Hypothalamus (tissue), 51 donors: Measurements from ENCODE around the gene SNPH.
"Not testable (repeated sequence)": the region's sequence is repeated elsewhere in the genome, so short reads cannot be mapped to it uniquely, and the experiment has no call there.

Experiments
- DNase-seq, 51 donors: peaks; one replicate each; lab custom pipeline; 2025; lab: John Stamatoyannopoulos, UW

SNPH gene, protein sequence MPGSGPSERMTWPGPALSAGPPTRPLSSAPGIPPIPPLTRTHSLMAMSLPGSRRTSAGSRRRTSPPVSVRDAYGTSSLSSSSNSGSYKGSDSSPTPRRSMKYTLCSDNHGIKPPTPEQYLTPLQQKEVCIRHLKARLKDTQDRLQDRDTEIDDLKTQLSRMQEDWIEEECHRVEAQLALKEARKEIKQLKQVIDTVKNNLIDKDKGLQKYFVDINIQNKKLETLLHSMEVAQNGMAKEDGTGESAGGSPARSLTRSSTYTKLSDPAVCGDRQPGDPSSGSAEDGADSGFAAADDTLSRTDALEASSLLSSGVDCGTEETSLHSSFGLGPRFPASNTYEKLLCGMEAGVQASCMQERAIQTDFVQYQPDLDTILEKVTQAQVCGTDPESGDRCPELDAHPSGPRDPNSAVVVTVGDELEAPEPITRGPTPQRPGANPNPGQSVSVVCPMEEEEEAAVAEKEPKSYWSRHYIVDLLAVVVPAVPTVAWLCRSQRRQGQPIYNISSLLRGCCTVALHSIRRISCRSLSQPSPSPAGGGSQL

DNA sequence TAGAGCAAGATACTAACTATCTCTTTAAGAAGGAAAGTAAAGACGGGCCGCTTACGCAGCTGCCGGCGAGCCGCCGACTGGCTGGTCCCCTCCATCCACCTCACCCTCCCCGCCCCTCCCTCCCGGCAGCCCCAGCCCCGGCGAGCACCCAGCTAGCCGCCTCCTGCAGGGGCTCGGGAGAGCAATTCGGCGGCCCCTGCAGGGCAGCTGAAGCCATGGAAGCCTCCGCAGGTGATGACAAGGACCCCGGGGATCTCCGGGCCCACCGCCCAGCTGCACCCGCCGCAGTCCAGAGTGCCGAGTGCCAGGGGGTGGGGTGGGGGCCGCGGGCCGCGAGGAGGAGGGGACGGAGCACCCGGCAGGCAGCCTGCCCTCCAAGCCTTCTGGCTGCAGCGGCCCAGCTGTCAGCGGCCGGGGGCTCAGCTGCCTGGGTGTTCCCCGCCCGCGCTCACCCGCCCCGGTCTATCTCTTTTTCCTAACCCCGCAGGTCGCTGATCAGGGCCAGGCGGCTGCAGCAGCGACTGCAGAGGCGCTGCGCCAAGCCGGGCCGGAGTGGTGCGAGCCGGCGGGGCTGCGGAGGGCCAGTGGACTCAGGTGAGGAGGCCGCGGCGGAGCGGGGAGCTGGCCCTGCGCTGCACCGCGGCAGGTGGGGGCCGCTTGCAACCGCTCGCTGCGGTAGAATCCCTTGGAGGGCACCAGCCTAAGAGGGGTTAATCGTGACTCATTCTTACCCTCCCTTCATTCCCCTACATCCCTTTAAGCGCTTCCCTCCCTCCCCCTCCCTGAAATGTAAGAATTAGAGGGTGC, at the start of gene SNPH:
TSS of gene SNPH (plus strand) at position 128 of the 807 bp plus-strand sequence. CDS start 29,946 bp downstream, outside the sequence.
- DNase-seq: peak in 38 of 51 donors; percentile 13 to 80 (median 61)

DNA sequence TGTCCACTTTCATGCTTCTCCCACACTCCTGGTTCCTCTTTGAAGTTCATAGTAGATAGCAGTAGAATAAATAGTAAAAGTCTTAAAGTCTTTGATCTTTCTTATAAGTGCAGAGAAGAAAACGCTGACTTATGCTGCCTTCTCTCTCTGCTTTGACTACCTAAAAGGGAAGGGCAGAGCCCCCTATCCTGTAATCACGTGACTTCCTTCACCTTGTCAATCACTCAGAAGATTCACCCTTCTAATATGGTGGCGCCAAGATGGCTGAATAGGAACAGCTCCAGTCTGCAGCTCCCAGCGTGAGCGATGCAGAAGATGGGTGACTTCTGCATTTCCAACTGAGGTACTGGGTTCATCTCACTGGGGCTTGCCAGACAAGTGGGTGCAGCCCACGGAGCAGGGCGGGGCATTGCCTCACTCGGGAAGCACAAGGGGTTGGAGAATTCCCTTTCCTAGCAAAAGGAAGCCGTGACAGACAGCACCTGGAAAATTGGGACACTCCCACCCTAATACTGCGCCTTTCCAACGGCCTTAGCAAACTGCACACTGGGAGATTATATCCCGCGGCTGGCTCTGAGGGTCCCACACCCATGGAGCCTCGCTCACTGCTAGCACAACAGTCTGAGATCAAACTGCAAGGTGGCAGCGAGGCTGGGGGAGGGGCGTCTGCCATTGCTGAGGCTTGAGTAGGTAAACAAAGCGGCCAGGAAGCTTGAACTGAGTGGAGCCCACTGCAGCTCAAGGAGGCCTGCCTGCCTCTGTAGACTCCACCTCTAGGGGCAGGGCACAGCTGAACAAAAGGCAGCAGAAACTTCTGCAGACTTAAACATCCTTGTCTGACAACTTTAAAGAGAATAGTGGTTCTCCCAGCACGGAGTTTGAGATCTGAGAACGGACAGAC, 49.3 kb upstream of the SNPH start:
- not testable (repeated sequence) for DNase-seq

DNA sequence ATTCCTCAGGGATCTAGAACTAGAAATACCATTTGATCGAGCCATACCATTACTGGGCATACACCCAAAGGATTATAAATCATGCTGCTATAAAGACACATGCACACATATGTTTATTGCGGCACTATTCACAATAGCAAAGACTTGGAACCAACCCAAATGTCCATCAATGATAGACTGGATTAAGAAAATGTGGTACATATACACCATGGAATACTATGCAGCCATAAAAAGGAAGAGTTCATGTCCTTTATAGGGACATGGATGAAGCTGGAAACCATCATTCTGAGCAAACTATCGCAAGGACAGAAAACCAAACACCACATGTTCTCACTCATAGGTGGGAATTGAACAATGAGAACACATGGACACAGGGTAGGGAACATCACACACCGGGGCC, 43.3 kb upstream of the SNPH start:
- not testable (repeated sequence) for DNase-seq

DNA sequence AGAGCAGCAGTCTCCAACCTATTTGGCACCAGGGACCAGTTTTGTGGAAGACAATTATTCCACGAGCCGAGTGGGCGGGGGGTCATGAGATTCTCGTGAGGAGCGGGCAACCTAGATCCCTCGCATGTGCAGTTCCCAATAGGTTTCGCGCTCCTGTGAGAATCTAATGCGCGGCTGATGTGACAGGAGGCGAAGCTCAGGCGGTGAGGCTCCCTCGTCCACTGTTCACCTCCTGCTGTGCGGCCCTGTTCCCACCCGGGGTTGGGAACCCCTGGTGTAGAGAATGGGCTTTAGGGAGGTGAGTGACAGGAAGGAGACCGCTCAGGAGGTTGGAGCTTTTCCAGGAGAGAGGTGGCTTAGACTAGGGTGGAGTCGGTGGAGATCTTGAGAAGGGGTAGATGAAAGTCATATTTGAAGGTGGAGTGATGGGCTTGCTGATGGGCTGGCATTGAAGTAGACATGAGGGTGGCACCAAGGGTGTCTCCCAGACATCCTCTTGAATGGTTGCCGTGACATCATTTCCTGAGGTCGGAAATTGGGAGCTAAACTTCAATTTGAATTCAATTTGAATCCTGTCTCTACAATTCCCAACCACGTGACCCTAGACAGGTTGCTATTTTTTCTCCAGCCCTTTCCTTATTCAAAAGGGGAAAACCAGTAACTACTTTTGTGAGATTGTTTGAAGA, 41.7 kb upstream of the SNPH start:
- no peak for DNase-seq

DNA sequence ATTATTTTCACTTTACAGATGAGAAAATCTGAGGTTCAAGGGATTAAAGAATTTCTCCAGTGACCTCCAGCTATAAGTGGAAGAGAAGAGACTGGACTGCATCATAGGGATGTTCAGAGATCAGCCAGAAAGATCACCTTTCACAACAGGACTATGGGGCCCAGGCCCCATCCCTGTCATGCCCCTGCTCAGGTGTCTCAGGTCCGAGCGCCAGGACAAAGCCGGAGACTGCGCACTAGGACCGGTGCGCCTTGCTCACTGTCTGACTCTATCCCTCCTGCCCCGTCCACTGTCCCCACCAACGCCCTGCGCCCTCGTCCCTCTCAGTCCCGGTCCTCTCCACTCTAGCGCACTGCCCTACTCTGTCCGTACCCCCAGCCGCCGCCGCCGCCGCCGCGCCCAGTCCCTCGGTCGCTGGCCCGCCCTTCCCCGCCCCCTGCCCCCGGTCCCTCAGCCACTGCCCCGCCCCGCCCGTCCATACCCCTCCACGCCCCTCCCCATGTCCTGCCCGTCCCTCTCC, 40.8 kb upstream of the SNPH start:
- no peak for DNase-seq

DNA sequence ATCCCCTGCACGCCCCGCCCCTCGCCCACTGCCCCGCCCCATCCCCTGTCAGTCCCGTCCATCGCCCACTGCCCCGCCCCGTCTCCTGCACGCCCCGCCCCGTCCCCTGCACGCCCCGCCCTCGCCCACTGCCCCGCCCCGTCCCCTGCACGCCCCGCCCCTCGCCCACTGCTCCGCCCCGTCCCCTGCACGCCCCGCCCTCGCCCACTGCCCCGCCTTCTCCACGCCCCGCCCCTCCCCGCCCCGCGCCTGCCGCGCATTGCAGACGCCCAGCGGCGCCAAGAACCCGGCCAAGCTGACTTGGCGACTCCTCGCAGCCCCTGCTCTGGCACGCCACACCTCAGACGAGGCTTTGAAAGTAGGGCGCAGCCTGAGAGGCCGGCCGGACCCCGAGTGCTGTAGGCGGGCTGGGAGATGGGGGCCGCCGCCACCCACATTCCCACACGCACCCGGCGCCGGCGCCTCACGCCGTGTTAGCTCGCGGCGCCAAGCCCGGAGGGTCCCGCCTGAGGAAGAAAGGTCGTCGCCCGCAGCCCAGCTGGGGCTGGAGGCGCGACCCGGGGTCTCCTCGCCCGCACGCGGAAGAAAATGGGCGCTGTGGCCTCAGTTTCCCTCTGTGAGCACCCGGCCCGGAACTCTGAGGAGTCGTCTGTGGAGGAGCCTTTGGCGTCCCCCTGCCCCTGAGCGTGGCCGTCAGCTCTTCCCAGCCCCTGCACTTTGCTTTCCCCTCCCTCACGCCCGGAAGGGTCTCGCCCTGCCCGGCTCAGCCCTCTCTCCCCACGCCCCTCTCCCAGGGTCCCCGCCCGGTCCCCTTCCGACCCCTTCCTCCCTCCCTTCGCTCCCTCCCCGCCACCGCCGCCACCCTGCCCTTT, 40.1 kb upstream of the SNPH start, which contains the start of gene RAD21L1:
TSS of gene RAD21L1 (plus strand) at position 262 of the 872 bp plus-strand sequence. CDS start 2,410 bp downstream, outside the sequence.
- DNase-seq: peak in 47 of 51 donors; percentile 13 to 93 (median 62)

DNA sequence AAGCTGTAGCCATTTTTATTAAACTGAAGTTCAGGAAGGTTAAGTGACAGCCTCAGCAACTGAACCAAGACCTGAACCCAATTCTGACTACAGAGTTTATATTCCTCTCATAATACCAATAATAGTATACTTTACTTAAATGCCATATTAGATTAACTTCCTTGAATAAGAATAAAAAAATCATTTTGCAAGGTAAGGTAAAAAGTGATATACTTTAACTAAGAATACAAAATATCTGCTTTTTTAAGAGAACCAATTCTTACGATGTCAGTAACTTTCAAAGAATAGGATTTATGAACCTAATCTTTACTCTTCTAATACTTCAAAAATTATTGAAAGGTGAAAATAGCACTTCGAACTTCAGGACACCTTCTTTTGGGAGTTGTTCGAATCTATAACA, 36.6 kb upstream of the SNPH start:
- no peak for DNase-seq

DNA sequence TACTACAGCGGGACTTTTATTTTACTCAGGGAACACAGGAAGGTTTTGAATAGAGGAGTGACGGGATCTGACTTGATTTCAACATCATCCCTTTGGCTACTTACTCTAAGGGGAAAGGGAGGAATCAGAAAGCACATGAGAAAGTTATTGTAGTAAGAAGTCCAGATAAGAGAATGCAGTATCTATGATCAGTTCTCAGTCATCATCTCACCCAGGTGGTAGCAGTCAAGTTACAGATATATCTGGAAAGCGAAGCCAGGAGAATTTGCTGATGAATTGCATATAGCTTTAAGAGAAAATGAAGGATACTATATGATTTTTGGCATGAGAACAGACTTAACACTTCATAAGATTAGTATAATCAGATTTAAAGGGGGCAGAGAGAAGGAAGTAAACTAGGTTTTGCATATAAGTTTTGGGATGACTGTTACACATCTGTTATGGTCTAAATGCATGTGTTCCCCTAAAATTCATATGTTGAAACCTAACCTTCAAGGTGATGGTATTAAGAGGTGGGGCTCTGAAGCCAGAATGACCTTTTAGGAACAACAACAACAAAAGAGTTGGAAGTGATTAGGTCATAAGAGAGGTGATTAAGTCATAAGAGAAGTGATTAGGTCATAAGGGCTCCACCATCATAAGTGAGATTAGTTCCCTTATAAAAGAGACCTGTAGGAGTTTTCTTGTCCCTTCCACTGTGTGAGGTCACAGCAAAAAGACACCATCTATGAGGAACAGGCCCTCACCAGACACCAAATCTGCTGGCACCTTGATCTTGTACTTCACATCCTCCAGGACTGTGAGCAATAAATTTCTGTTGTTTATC, 33.6 kb upstream of the SNPH start:
- no peak for DNase-seq

DNA sequence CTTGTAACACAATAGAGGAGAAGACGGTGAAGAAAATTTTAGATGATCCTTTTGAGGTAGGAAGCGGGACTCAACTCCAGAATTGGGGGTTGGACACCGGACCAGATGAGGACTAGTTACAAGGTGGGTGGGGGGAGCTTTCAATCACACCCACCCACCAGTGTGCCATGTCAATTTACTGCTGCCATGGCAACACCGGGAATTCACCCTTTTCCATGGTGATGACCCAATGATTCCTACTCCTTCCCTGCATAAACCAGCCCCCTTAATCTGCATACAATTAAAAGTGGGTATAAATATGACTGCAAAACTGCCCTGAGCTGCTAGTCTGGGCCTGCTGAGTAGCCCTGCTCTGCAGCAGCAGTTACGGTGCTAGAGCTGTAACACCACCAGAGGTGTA, 25.5 kb upstream of the SNPH start:
- DNase-seq: no peak

DNA sequence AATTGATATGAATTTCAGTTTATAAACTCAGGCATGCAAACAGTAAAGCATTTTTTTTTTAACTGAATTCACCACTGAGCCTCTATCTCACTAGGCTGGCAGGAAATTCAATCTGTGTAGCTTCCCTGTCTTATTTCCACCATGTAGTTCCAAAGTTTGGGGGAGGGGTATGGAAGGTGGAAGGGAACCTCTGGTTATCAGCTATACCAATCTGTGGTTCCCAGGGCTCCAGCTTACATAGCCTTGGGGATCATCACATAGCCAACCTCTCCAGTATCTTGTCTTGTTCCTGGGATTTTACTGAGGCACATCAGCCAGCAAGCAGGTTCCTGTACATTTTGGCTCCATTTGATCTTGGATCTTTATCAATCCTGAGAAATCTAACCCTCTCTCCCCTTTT, 24.6 kb upstream of the SNPH start:
- DNase-seq: no peak

DNA sequence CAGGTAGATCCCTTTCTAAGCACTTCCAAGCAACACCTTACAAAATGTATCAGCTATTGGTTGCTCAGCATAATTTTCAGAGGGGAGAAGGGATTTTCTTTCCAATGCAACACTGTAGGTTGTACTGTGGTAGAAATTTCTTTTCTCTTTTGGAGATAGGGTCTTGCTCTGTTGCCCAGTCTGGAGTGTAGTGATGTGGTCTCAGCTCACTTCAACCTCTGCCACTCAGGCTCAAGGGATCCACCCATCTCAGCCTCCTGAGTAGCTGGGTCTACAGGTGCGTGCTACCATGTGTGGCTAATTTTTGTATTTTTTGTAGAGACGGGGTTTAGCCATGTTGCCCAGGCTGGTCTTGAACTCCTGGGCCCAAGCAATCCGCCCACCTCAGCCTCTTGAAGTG, 24.0 kb upstream of the SNPH start:
- no peak for DNase-seq

DNA sequence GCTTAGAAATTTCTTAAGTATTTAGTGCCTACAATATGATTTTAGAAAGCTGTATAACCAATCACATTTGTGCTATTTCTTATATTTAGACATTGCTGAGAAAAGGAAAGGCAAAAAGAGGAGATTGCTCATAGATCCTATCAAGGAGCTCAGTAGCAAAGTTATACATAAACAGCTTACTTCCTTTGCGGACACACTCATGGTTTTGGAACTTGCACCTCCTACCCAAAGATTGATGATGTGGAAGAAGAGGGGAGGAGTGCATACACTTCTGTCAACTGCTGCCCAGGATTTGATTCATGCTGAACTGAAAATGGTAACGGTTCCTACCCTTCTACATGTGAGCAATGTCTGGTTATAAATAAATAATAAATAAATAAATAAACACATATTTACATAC, 23.6 kb upstream of the SNPH start:
- no peak for DNase-seq

DNA sequence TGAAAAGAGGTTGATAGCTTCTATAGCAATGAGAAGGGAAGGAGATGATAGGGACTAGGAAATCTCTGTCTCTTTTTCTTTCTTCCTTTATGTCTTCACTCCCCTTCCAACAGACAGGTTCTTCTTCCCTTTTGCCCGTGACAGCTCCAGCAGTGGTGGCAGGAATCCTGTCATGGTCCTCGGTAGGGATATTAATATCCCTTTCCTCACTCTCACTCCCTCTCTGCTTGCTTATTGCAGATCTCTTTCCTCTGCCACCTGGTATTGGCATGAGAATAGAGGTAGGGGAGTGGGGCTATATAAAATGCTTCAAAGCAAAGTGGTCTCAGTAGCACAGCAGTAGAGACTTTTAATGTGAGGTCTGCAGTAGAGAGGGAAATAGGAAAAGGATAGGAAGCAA, 20.5 kb upstream of the SNPH start:
- no peak for DNase-seq

DNA sequence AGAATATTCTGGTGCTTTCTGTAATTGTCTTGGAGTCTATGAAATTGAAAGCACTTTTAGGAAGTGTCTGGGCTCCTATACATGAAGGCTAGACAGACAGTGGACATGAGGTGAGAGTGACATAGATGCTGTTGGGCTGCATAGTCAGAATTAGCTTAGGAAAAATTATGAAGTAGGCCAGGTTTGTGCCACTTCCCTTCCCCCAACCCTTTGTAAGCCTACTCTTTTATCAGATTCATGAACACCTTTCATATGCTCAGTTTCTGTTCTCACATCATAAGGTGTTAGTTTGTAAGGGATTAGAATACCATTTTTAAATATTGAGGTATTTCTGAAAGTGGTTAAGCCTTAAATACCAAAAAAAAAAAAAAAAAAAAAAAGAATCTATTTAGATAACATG, 18.4 kb upstream of the SNPH start:
- no peak for DNase-seq

DNA sequence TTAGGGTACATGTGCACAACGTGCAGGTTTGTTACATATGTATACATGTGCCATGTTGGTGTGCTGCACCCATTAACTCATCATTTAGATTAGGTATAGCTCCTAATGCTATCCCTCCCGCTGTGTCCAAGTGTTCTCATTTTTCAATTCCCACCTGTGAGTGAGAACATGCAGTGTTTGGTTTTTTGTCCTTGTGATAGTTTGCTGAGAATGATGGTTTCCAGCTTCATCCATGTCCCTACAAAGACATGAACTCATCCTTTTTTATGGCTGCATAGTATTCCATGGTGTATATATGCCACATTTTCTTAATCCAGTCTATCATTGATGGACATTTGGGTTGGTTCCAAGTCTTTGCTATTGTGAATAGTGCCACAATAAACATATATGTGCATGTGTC, 15.8 kb upstream of the SNPH start:
- DNase-seq: not testable (repeated sequence)

DNA sequence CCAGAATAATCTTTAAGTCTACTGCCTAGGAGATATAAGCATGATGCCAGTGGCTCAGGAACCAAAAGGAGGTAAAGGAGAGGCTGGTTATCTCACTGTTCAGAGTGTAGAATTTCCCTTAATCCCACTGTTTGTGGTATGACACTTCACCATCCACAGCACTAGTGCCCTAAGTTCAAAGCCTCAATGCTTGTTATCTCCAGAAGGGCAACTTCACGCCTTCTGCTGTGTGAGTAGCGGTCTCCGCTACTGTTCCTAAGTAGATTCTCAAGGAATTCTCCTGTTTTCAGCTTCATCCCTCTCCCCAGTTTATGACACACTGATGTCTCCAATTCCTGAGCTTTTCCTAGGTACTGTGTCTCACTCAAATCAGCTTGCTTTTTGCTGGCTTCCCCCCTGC, 13.7 kb upstream of the SNPH start:
- no peak for DNase-seq

DNA sequence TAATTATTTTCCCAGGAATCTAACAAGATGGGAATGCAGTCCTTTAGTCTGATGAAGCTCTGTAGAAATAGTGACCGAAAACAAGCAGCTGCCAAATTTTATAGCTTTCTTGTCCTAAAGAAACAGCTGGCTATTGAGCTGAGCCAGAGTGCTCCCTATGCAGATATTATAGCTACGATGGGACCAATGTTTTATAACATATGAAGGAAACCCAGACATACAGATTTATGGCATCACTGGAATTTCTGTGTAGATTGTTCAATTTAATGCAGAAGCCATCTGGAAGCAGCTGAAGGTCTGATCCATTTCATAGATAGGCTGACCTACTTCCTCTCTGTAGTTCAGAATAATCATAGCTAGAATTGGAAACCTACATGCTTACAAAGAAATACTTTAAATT, 11.8 kb upstream of the SNPH start:
- no peak for DNase-seq

DNA sequence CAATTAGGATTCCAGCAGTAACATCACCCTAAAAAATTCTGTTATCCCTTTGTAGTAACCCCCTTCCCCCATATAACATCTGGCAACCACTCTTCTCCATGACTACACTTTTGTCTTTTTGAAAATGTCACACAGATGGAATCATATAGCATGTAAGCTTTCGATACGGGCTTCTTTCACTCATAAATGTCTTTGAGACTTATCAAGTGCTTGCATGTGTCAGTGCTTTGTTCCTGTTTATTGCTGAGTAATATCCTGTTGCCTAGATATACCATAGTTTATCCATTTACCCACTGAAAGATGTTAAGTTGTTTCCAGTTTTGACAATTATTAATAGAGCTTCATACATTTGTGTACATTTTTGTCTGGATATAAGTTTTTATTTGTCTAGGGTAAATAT, 10.4 kb upstream of the SNPH start:
- no peak for DNase-seq
